ENCODE results near the gene SLC25A47.

Gene SLC25A47

DNA sequence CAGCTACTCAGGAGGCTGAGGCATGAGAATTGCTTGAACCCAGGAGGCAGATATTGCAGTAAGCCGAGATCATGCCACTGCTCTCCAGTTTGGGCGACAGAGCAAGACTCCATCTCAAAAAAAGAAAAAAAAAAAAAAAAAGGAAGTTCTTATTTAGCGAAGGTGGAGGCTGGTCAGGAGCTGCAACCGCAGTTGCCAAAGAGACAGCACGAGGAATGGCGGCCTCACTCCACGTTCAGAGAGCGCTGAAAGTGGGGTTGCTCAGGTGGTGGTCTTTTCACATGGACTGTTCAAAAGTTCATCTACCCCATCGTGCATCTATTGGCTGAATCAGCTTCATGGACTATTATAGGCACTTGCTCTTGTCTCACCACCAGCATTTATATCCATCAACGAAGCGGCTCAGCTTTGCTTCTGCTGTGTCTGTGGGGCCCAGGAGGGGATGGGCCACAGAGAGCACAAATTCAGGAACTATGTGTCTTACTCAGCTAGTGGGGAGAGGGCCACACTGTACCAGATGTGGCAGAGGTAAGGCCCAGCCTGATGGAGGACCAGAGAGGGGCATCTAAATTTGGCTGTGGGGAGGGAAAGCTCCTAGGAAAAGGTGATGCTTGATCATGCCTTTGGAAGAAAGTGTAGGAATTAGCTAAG lies 27.3 kb downstream of the SLC25A47 start:
- DNase-seq, result no peak

DNA sequence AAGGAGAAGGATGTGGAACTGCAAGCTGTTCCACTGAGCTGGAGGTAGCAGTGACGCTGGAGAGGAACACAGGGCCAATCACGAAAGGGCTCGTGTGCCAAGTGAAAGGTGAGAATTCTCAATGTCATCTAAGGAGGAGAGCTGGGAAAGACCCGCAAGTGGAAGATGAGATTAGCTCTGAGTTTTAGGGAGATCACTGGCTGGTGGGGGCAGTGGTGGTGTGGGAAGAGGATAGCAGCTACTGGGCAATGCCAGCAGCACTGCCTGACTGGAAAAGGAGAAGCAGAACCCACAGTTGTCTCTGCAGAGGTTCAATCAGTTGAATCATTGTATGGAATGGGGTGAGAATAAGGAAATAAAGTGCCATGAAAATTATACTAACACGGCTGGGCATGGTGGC lies 27.8 kb downstream of the SLC25A47 start:
- no peak for DNase-seq

DNA sequence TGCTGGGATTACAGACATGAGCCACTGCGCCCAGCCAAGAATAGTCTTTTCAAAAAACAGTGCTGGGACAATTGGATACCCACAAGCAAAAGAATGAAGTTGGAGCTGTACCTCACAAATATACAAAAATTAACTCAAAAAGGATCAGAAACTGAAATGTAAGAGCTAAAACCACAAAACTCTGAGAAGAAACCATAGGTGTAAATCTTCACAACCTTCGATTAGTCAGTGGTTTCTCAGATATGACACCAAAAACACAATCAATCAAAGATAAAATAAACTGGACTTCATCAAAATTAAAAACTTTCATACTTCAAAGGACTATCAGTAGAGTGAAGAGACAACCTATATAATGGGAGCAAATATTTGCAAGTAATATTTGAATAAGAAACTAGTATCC lies 35.3 kb downstream of the SLC25A47 start:
- DNase-seq, result no peak

GRCh38 chr14:100359111-100359510 lies 36.0 kb downstream of the SLC25A47 start:
- no peak for DNase-seq

GRCh38 chr14:100359881-100360280 lies 36.7 kb downstream of the SLC25A47 start:
- no peak for DNase-seq

GRCh38 chr14:100361626-100362025 lies 38.5 kb downstream of the SLC25A47 start:
- no peak for DNase-seq

DNA sequence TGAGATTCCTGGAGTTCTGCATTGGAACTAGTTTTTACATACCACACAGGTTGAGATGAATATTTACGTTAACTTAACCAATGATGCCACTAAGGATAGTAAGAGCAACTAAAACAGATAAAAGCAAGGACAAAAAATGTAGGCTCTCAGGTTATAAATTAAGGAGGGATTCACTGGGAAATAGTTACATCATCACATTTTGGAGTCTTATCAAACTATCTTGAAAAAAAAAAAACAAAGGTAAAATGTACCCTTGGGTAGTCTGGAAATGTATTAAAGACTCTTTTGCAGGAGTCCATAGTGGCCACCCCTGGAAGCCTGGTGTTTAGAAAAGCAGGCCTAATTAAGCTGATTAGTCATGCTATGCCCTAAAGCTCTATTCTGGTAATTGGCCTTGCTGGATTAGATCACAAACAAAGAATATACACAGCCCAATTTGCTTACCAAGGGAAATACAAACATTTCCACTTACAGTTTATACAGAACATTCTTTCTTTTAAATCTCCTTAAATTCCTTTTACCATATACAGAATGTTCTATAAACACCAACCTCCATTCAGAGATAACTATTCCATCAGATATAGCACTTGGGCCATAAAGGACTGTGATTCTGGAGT lies 39.3 kb downstream of the SLC25A47 start:
- no peak for DNase-seq

GRCh38 chr14:100363053-100363452 lies 39.9 kb downstream of the SLC25A47 start:
- no peak for DNase-seq

GRCh38 chr14:100364403-100364802 lies 41.3 kb downstream of the SLC25A47 start:
- DNase-seq, result no peak

DNA sequence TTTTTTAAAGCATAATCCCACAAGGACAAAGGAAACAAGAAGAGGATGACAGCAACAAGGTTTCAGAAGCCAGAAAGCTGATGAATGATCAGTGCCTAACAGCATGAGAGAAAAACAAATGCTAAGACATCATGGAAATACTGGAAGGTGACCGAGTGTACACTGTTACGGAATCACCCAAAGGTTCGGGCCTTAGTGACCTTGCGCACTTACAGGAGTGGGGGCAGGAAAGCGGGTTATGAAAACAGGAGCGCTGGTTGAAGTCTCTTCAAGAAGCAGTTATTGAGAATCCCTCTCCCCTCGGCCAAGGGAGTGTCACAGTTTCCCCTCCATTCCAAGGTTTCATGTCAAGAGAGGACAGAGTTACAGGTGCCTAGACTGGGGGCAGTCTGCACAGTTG lies 42.6 kb downstream of the SLC25A47 start:
- DNase-seq, result no peak

GRCh38 chr14:100369019-100369418 lies 45.9 kb downstream of the SLC25A47 start:
- DNase-seq, result peak; percentile 18

GRCh38 chr14:100370003-100370402 lies 46.9 kb downstream of the SLC25A47 start:
- DNase-seq, result peak; percentile 37

- DNase-seq, result no peak
Measured at GRCh38 chr14:100371773-100372172, 48.6 kb downstream of the SLC25A47 start.

DNA sequence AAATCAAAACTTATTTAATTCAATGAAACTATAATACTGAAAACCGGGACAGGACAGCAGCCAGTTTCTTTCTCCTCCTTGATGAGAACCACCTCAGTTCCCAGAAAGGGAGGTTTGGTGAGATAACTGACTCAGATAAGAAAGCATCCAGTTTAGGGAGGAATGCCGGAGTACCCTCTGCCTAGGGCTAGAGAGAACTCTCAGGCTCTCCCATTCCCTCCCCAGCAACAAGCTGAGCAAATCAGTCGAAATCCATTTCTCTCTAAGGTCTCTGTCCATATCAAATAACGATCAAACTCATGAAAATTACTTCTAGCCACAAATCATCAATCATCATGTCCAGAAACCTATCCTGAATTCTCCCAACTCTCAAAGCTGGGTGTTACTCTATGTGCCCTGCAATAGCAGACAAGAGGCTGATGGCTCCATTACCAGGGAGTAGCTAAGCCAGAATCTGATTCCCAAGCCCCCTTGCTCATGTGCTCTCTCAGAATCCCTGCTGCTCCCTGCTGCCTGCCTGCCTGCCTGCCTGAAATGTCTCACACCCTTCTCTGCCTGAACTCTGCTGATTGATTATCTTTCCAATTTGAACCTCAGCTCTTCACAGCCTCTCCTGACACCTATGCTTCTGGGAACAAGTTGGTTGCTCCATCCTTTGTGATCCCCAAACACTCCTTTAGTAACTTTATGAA lies 49.4 kb downstream of the SLC25A47 start:
- DNase-seq, result no peak

- peak; percentile 44 for DNase-seq
Measured at GRCh38 chr14:100374270-100374669, 51.1 kb downstream of the SLC25A47 start.

- DNase-seq, result peak; percentile 14
Measured at GRCh38 chr14:100374876-100375265, 51.7 kb downstream of the SLC25A47 start.

DNA sequence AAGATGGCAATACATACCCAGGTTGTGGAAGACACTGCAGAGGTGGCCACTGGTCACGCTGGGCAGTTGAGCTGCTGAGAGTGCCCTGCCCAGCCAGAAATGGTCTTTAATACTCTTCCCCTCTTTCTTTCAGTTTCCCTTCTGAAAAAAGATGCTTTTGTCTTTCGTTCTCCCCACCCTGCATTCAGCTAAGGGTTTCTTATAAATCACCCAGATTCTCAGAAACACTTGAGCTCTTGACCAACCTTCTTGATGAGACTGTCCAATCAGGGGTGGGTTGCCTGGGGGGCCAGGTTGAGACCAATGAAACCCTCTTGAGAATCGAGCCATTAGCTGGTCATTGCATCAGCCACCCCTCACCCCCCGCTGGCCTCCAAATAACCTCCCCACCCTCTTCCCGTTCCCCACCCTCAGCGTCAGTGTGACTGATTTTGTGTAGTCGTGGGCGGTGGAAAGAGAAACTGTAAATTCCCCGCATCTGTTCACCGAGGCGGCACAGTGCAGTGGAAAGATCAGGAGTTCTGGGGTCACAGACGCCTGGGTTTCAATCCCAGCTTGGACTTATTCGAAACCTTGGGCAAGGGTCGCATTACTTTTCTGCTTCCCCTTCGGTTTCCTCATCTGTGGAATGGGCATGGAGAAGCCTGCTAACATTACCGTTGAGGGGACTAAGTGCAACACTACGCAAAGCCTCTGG lies 52.3 kb downstream of the SLC25A47 start:
- DNase-seq, result peak; percentile 93

DNA sequence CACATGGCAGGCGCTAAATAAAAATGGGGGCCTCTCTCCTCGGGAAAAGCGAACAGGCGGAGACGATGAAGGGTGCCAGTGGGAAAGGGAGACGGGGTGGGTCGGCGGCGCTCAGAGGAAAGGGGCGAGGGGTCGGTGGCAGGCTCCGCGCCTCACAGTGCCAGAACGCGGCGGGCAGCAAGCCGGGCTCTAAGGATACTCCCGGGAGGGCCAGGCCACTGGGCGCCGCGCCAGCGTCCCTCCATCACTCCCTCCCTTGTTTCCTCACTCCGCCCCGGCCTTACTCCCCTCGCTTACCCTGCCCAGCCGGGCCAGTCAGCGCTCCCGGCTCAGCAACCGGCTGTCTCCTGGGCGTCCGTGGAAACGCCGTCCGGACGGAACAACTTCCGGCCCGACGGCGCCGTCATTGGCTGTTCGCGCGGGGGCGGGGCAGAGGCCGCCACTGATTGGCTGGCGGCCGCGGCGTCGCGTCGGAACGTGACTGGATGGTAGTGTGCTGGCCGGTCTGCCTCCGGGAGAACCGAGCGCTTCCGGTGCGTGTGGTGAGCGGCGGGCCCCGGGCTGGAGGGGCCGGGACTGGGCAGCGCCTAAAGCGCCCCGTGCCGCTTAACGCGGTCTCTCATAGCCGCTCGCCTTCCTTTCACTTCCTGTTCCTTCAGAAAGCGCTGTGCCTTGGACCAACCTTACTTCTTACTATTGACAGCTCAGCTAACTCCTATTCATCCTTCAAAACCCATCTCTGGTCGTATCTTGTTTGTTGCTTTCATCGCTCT lies 53.0 kb downstream of the SLC25A47 start, which contains the start of gene WDR25:
Gene WDR25, plus strand, starts transcription at position 523 of the 773 bp plus-strand sequence.
- peak; percentile 97 for DNase-seq

DNA sequence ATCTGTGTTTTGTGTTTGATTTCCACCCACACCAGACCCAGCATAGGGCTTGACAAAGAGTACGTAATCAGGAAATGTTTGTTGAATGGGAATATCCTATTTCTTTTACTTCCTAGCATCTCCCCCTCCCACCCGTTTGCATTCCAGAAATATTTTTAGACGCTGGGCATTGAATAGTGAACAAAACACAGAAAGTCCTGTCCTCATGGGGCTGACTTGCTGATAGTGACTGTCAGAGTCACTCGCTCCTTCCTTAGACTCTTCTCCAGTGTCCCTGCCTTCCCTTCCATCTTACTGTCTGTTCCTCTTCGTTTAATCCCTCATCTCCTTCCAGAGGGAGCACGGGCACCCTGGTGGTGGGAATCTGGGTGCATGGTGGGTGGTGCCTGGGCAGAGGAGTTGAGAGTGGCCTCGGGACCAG lies 53.6 kb downstream of the SLC25A47 start:
- DNase-seq, result no peak

All from activated CD4-positive, alpha-beta T cell treated with anti-CD3 and anti-CD28 coated beads, Interleukin-2, amount 50 U/mL, for 16 hours (primary cell).